NCI-H510A treated with DMSO at 0.1 percent for 48 hours (cell line): ENCODE data around the gene PPP6R3.
"Not testable (repeated sequence)": the region's sequence is repeated elsewhere in the genome, so short reads cannot be mapped to it uniquely, and the experiment has no call there.

Source experiments
- DNase-seq: peaks from one replicate; lab custom pipeline; 2025; lab: John Stamatoyannopoulos, UW

The PPP6R3 gene

DNA sequence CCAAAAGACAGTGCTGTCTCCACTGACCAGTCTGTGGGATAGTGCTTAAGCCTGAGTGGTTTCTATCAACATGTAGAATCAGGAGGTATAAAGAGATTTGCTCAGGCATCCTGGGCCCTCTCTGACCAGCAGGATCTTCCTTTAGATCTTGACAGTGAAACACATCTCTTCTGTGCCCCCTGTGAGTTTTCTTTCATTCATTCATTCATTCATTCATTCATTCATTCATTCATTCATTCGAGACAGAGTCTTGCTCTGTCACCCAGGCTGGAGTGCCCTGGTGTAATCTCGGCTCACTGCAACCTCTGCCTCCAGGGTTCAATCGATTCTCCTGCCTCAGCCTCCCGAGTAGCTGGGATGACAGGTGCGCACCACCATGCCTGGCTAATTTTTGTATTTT is 26.4 kb upstream of the PPP6R3 start:
- not testable (repeated sequence) for DNase-seq

GRCh38 chr11:68436162-68436888 is 24.2 kb upstream of the PPP6R3 start:
- no peak for DNase-seq

GRCh38 chr11:68436985-68437926 is 23.3 kb upstream of the PPP6R3 start:
- DNase-seq = no peak

DNA sequence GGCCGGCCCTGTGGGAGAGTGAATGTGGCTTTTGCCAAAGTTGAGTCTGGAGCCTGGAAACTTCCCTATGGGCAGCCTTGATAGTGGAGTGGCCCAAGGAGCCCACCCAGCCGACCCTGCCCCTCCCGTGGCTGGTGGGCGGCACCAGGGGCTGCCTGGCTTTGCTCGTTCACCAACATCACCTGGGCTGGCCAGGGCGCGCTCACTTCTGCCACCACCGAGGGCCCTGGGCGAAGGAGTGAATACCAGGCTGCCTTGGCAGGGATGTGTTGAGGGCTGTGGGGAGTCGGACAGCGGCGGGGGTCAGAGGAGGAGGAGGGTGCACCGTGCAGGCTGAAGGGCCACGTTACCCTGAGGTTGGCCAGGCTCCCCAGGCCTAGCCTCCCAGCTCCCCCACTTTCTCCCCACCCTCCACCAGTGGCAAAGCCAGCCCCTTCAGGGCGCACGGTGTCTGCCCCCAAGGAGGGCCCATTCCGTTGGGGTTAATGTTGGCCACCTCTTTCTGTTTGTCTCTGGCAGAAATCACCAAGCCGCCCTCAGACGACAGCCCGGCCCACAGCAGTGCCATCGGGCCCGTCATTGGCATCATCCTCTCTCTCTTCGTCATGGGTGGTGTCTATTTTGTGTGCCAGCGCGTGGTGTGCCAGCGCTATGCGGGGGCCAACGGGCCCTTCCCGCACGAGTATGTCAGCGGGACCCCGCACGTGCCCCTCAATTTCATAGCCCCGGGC is 22.5 kb upstream of the PPP6R3 start:
- DNase-seq = no peak

DNA sequence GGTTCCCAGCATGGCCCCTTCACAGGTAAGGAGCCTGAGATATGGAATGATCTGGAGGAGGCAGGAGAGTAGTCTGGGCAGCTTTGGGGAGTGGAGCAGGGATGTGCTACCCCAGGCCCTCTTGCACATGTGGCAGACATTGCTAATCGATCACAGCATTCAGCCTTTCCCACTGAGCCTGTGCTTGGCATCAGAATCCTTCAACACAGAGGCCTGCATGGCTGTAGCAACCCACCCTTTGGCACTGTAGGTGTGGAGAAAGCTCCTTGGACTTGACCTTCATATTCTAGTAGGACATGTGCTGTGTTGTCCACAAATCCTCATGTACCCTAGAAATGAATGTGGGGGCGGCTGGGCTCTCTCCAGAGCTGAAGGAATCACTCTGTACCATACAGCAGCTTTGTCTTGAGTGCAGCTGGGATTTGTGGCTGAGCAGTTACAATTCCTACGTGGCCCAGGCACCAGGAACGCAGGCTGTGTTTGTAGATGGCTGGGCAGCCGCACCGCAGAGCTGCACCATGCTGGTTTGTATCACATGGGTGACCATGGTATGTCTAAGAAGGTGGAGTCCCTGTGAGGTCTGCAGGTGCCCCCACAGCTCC is 21.8 kb upstream of the PPP6R3 start:
- no peak for DNase-seq

- DNase-seq = no peak
Measured at GRCh38 chr11:68439355-68440065, 21.0 kb upstream of the PPP6R3 start.

DNA sequence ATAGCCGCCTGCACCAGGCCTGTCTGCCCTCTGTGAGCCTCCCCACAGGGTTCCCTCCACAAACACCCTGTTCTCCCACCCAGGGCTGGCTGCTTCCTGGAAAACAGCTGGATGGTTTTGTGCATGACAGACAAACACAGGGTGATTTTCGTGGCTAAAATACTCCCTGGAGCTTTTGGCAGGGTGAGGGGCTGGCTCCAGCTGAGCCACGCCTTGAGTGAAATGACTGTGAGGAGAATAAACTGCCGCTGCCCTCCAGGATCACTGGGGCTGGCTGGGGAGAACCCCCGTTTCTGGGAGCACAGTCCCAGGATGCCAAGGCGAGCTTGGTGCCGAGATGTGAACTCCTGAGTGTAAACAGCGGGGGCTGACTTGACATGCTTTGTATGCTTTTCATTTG is 20.3 kb upstream of the PPP6R3 start:
- DNase-seq = no peak

DNA sequence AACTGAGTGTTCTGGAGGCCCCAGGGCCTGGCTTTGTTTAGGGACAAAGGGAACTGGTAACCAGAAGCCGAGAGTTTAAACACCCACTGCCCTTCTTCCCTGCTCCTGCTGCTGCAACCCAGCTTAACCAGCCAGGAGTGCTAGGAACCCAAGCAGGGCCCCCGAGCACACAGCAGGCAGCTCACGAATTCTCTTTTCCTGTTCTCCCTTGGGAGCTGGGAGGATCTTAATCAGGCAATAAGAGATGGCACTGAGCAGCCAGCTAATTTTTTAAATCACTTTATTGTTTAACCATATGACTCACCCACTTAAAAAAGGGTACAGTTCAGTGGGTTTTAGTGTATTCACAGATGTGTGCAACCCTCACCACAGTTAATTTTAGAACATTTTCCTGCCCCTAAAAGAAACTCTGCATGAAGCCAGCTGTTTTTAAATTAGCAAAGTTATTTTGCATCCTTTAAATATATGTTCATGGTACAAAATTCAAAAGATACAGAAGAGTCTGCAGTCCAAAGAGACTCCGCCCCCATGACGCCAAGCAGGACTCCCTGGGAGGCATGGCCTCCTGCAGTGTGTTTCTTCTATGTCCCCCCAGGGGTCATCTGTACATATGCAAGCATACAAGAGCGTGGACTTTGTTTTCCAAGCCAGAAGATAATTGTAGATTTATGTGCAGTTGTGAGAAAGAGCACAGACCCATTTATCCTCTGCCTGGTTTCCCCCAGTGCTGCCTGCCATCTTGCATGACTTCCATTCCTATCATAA is 18.9 kb upstream of the PPP6R3 start:
- DNase-seq = no peak

DNA sequence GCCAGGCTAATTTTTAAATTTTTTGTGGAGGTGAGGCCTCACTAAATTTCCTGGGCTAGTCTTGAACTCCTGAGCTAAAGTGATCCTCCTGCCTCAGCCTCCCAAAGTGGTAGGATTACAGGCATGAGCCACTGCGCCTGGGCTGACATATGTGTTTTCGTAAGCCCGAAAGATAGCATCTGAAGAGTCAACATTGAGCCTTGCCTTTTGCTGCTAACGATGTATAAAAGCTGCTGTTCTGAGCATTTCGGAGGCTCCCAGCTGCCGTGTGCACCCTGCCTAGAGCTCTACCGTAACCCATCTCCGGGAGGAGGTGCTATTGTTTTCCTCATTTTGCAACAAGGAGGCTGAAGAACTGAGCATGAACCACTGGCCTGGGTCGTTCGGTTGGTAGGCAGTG is 18.1 kb upstream of the PPP6R3 start:
- DNase-seq = no peak

GRCh38 chr11:68444566-68444965 is 16.0 kb upstream of the PPP6R3 start:
- no peak for DNase-seq

- DNase-seq = no peak
Measured at GRCh38 chr11:68445531-68446035, 15.0 kb upstream of the PPP6R3 start.

GRCh38 chr11:68446046-68446725 is 14.4 kb upstream of the PPP6R3 start:
- DNase-seq = no peak

GRCh38 chr11:68447015-68447801 is 13.3 kb upstream of the PPP6R3 start:
- peak; percentile 64 for DNase-seq

DNA sequence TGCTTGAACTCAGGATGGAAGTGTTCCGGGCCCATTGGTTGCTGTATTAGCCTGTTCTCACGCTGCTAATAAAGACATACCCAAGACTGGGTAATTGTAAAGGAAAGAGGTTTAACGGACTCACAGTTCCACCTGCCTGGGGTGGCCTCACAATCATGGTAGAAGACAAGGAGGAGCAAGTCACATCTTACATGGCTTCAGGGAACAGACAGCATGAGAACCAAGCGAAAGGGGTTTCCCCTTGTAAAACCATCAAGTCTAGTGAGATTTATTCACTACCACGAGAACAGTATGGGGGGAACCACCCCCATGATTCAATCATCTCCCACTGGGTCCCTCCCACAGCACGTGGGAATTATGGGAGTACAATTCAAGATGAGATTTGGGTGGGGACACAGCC is 12.6 kb upstream of the PPP6R3 start:
- DNase-seq = not testable (repeated sequence)

GRCh38 chr11:68448604-68449011 is 11.9 kb upstream of the PPP6R3 start:
- DNase-seq = no peak

DNA sequence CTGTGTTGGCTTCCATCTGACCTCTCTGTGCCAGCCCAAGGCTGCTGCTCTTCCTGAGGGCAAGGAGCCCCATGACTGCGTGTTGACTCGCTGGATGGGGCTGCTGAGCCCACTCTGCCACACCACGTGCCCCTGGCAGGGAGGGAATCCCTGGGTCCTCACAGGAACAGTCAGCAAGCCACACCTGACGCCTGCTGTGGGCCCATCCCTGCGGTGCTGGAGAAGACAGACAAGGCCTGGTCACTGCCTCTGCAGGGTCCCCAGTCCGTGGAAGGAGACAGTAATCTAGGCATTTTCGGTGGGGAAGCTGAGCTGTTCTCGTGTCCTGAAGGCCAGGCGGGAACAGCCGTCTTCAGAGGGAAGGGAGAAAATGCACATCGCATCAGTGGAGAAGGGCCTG is 10.6 kb upstream of the PPP6R3 start:
- DNase-seq = no peak

- no peak for DNase-seq
Measured at GRCh38 chr11:68450711-68451110, 9.8 kb upstream of the PPP6R3 start.

GRCh38 chr11:68454767-68455166 is 5.8 kb upstream of the PPP6R3 start:
- DNase-seq = peak; percentile 17

DNA sequence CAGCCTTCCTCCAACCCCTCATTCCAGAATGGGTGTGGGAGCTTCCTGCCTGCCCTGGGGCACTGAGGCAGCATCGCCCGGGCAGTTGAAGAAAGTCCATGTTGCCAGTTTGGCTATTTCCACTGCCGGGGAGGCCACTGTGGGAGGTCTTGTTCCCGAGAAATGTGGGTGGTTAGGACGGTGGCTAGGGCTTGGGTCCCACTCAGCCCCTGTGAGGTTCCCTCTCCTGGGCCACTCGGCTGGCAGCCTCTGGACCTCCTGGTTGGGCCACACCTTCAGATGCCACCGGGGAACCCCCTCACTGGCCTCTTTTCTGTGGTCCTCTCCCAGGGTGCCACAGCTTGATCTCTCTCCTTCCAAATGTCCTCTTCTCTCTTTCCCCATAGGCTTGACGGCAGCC is 5.1 kb upstream of the PPP6R3 start:
- DNase-seq = no peak
